Stimulated activated CD4-positive, alpha-beta T cell treated with anti-CD3 and anti-CD28 coated beads, Interleukin-12 subunit alpha, Interleukin-12 subunit beta, amount 100 ng/mL, for 4 hours (primary cell): Measurements from ENCODE around the gene TGFBR2.

Source experiments
- DNase-seq: peaks from one replicate; pipeline ENCODE4 v3.0.0-alpha.2; 2020

TGFBR2 gene

DNA sequence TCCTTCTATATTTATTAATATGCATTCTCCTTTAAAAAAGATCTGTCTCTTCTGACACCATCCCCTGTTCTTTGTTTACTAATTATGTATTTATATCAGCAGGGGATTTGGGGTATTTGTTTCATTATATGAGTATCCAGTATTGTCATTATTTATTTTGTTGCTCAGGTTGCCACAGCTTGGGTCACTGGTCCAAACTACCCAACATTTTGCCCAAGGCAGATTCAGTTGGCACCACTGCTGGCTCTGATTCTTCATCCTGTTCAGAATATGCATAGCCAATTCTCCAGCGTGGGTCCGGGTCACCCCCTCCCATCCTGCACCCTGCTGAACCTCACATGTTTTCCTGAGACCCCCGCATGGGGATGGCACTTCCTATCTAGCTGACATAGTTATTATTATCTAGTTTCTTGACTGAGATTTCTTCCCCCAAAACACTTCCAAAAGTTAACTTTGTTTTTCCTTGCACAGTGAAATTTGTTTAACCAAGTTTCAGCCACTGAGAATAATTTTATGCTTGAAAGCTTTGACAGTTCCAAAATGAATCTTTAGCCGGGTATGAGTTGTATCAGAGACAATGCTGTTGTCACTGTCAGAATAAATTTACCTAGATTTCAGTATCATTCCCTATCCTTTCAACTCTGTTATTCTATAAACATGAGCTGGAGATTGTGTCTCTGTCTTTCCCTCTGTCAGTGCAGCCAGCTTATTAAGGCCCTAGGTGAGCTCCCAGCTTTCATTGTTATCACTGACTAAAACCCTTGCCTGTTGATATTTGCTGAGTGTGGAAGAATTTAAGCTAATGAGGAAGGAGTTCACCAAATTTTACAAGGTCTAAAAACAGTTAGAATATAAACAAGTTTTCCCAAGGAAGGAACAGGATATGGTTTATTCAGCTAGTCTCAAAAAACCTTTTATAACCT is 70.3 kb downstream of the TGFBR2 start:
- no peak for DNase-seq

- no peak for DNase-seq
These were observed 70.9 kb downstream of the TGFBR2 start for GRCh38 chr3:30677347-30677685.

DNA sequence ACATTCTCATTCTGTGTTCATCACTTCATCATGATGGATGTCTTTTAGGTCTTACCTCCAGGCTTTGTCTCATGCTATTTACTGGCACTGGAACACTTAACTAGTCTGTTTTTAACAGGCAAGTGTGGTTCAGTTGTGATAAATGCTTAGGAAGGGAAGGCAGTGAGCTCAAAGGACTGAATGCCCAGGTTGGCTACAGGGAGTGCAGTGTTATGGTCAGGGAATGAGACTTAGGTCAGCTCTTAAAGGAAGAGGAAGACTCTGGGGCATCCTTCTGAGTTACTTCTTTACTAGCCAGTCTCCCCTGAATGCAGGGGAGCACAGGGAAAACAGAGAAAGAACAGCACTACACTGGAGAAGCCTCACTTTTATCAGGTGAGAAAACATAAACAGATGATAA is 72.6 kb downstream of the TGFBR2 start:
- DNase-seq, result no peak

GRCh38 chr3:30680789-30681648 is 74.6 kb downstream of the TGFBR2 start:
- DNase-seq, result no peak

- DNase-seq, result no peak
These were observed 75.3 kb downstream of the TGFBR2 start for GRCh38 chr3:30681649-30682211.

- no peak for DNase-seq
These were observed 76.2 kb downstream of the TGFBR2 start for GRCh38 chr3:30682434-30683155.

DNA sequence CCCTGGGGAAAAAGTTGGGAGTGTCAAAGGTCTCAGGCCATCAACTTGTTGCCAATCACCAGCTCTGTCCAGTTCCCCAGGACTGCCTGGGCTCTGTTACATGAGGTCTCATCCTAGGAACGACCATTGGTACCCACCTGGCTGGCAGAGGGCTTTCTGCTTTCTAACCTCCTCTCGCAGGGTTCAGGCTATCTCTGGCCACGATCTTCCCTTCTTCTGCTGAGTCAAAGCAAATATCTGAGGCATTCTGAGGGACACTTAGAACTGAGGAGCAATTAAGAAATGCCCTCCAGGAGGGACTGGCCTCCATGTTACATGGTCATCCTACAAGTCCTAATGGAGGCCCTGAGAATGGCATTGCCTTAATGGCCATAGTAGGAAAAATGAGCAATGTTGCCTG is 77.4 kb downstream of the TGFBR2 start:
- no peak for DNase-seq

- DNase-seq, result no peak
These were observed 78.0 kb downstream of the TGFBR2 start for GRCh38 chr3:30684356-30684755.

DNA sequence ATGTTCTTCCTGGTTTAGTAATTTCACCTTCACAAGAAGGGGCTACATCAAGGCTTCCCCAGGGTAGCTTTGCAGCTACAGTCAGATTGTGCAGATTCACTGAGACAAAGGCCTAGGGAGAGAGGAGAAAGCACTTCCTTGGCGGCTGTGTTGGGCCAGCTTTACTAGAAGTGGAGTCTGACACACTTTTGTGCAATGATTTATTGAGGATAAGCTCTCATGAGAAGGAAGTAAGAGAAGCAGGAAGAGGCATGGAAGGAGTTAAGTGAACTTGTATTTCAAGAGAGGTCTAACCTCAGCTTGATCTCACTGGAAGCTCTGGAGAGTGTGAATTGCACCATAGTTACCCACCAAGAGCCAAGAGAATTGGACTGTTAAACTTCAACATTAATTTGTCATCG is 78.9 kb downstream of the TGFBR2 start:
- no peak for DNase-seq

DNA sequence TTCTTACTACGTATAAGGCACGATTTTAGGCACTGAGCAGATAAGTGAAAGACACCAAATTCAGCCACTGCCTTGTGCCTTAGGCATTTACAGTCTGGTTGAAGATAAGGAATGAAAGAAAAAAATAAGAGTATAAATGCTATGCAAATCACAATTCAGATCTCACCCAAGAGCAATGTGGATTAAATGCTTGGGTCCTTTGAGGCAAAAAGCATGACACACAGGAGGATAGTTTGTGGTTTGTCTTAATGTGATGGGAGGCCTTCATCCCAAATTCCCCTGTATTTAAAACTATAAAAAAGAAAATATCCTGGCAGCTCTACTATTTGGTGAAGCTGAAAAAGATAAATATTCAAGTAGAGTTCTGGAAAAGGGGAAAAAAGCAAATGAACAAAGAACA is 79.8 kb downstream of the TGFBR2 start:
- DNase-seq, result no peak

DNA sequence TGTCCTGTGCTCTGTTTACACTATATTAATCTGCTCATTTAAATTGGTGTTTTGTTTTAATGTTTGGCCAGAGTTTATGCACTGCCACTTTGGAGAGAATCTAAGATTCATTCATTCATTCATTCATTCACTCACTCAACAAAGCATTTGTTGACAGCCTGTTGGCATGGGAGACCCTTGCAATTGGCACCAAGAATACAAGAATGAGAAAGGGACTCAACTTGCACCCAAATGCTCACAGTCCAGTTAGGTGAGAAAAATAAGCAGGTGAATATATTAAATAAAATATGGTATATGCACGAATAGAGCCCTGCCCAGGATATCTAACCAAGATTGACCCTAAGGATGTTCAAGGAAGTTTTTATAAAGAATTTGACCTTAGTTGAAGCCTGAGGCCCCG is 80.4 kb downstream of the TGFBR2 start:
- DNase-seq, result no peak

- no peak for DNase-seq
These were observed 81.6 kb downstream of the TGFBR2 start for GRCh38 chr3:30687930-30688570.

DNA sequence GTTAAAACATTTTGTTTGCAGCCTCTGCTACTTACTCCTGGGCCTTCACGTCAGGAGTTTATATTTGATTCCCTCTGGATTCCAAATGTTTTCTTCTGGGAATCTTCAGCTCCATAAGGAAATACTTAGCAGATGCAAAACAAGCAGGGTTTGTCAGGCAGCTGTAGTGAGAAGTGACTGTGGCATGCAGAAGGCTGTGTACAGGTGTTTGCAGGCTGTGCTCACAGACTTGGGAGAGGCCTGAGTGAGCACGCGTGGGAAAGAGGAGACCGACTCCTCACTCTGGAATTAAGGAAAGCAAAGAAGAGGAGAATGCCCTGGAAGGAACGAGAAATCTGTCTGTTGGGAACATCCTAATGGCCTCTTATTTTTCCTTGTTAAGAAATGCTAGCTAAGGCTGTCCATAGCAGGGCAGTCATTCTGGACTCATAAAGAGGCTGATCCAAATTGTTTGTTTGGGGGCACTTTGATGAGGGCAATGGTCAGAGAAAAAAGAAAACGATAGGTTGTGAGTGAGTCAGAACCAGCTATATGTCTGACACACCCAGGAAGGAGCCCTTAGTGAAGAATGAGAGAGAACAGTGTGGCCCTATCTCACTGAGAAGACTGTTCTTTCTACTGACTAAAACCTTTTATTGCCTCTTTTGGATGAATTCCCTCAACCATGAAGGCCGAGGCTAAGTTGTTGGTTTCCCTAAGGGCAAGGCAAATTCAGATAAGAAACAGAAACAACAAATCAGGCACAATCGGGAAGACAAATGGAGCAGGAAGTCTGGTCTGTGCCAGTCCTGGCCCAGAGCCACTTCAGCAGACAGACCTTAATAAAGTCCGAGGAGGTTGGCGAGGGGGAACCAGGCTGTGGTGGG is 82.6 kb downstream of the TGFBR2 start:
- DNase-seq, result no peak

DNA sequence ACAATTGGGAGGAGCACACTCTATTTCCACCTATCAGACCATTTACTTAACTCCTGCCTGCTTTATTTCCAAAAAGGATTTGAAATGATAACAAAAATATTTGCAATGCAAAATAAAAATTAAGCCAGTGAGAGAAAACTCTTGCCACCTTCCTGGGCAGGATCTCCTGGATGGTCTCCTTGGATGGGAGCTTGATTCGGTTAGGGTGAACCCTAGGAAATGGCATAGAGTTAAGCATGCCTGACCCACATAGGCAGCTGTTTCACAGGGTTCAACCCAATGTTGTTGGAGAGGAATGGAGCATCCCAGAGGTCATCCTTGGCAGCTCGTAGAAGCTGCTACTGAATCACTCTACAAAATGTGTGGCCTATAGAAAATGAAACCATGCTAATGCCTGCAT is 83.8 kb downstream of the TGFBR2 start:
- DNase-seq, result no peak

DNA sequence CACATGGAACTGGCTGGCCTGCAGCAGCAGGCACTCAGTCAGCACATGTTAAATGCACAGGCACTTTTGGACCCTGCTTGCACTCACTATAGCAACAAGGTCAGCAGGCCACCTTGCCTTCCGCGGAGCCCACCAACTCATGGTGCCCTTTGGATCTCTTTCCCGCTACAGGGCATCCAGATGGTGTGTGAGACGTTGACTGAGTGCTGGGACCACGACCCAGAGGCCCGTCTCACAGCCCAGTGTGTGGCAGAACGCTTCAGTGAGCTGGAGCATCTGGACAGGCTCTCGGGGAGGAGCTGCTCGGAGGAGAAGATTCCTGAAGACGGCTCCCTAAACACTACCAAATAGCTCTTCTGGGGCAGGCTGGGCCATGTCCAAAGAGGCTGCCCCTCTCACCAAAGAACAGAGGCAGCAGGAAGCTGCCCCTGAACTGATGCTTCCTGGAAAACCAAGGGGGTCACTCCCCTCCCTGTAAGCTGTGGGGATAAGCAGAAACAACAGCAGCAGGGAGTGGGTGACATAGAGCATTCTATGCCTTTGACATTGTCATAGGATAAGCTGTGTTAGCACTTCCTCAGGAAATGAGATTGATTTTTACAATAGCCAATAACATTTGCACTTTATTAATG is 85.0 kb downstream of the TGFBR2 start:
- DNase-seq, result no peak

GRCh38 chr3:30691944-30692343 is 85.5 kb downstream of the TGFBR2 start:
- DNase-seq, result no peak

DNA sequence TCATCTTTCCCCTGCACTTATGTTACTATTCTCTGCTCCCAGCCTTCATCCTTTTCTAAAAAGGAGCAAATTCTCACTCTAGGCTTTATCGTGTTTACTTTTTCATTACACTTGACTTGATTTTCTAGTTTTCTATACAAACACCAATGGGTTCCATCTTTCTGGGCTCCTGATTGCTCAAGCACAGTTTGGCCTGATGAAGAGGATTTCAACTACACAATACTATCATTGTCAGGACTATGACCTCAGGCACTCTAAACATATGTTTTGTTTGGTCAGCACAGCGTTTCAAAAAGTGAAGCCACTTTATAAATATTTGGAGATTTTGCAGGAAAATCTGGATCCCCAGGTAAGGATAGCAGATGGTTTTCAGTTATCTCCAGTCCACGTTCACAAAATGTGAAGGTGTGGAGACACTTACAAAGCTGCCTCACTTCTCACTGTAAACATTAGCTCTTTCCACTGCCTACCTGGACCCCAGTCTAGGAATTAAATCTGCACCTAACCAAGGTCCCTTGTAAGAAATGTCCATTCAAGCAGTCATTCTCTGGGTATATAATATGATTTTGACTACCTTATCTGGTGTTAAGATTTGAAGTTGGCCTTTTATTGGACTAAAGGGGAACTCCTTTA is 86.2 kb downstream of the TGFBR2 start:
- no peak for DNase-seq

DNA sequence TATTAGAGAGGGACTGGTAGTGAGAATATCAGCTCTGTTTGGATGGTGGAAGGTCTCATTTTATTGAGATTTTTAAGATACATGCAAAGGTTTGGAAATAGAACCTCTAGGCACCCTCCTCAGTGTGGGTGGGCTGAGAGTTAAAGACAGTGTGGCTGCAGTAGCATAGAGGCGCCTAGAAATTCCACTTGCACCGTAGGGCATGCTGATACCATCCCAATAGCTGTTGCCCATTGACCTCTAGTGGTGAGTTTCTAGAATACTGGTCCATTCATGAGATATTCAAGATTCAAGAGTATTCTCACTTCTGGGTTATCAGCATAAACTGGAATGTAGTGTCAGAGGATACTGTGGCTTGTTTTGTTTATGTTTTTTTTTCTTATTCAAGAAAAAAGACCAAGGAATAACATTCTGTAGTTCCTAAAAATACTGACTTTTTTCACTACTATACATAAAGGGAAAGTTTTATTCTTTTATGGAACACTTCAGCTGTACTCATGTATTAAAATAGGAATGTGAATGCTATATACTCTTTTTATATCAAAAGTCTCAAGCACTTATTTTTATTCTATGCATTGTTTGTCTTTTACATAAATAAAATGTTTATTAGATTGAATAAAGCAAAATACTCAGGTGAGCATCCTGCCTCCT is 87.2 kb downstream of the TGFBR2 start:
- no peak for DNase-seq

GRCh38 chr3:30694148-30694547 is 87.7 kb downstream of the TGFBR2 start:
- no peak for DNase-seq

DNA sequence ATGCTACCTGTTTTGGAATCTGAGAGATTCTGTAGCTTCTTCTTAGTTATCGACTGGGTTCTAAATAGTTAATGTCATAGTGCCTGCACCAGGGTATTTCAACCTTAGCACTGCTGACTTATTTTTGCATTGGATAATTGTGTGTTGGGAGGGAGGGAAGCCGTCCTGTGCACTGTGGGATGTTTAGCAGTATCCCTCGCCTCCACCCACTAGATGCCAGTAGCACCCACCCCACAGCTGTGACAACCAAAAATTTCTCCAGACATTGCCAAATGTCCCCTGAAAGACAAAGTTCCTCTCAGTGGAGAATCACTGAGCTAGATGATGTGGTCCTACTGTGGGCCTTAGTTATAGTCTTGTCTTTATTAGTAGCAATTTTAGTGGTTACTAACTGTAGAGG is 88.3 kb downstream of the TGFBR2 start:
- DNase-seq, result no peak
